HUES64 (cell line): ENCODE measurements around the gene ZNF587B.
"Not testable (repeated sequence)": the region's sequence is repeated elsewhere in the genome, so short reads cannot be mapped to it uniquely, and the experiment has no call there.

Experiments used
- H3K27ac ChIP-seq: 2 replicates; pipeline ENCODE4 v1.7.0; 2013; ENCODE audit warnings: low read depth, low read length, inconsistent platforms
- H3K27me3 ChIP-seq: 2 replicates; pipeline ENCODE4 v1.6.1; 2013; ENCODE audit warnings: mild to moderate bottlenecking, low read length; ENCODE audit not compliant: insufficient read depth
- H3K36me3 ChIP-seq: 2 replicates; pipeline ENCODE4 v1.6.1; 2013; ENCODE audit warnings: mild to moderate bottlenecking, low read length; ENCODE audit not compliant: insufficient read depth
- H3K4me1 ChIP-seq: 2 replicates; pipeline ENCODE4 v1.6.1; 2013; ENCODE audit warnings: mild to moderate bottlenecking, low read length, moderate library complexity; ENCODE audit not compliant: insufficient read depth
- H3K4me3 ChIP-seq: 2 replicates; pipeline ENCODE4 v1.5.1; 2013; ENCODE audit warnings: mild to moderate bottlenecking, low read length, moderate library complexity
- H3K9ac ChIP-seq: 2 replicates; pipeline ENCODE4 v1.6.1; 2013; ENCODE audit warnings: mild to moderate bottlenecking, low read depth, low read length
- H3K9me3 ChIP-seq: 2 replicates; pipeline ENCODE4 v1.6.1; 2013; ENCODE audit warnings: low read depth, low read length; ENCODE audit not compliant: insufficient read depth
- WGBS: fragments of 150-250, 120-280 bp; methylation state at CpG from one replicate; pipeline ENCODE4 v1.1.7; 2013; ENCODE audit warnings: missing lambda C conversion rate; 5-methylcytosine and 5-hydroxymethylcytosine counted together

Gene ZNF587B

DNA sequence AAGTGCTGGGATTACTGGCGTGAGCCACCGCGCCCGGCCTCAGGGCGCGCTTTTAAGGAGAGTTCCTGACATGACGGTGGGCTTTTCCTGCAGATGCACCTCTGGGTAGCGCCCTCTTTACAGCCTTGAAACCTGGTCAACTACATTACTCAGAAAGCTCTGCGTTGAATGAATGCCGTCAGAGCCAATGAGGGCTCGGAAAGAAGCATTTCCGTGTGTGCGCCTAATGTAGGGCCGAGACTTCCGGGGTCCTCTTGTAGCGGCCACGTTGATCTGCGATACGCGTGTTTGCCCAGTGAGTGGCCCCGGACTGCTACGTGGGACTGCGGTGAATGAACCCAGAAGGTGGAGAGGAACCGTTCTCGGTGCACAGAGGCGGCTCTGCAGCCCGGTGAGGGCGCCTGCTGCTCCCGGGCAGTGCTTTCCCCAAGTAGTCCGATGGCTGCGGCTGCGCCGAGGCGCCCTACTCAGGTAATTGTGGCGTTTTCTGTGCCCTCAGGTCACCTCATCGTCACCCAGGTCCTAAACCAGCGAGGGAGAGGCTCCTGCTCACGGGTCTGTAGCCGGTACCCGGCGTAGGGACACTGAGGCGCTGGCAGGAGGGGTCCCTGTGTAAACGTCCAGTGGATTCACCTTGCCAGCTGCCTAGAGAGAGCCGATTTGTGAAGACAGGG lies 10.5 kb upstream of the ZNF587B start:
- peak overlapping the region; percentile 97 for H3K9ac ChIP-seq
- H3K36me3 ChIP-seq: peaks cover 18% of the 10 kb centered on the region
- H3K27me3 ChIP-seq: no peaks in the 10 kb centered on the region
- under 1% methylated on average over 44 of the region's 44 CpGs for WGBS
- H3K4me1 ChIP-seq: peaks cover 20% of the 10 kb centered on the region
- H3K27ac ChIP-seq: peak overlapping the region; percentile 84
- peak overlapping the region; percentile 94 for H3K4me3 ChIP-seq
- no peaks in the 10 kb centered on the region for H3K9me3 ChIP-seq

DNA sequence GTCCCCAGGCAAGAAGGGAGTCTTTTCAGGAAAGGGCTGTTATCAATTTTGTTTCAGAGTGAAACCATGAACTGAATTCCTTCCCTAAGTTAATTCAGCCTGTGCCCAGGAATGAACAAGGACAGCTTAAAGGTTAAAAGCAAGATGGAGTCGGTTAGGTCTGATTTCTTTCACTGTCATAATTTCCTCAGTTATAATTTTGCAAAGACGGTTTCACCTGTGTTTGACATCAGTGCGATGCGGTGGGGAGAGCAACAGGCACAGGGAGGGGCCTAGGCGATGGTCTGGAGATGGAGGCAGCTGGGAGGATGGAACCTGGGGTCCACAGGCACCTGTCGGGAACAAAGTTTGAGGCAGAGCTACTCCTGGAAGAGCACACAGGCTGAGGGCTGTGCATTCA lies 9.5 kb upstream of the ZNF587B start:
- Histone ChIP-seq H3K9ac (peak overlapping the region; percentile 97), H3K27ac (no peak overlapping the region), H3K9me3 (no peaks in the 10 kb centered on the region), H3K36me3 (peaks cover 22% of the 10 kb centered on the region), H3K4me3 (peak overlapping the region; percentile 94), H3K27me3 (no peaks in the 10 kb centered on the region), H3K4me1 (peaks cover 15% of the 10 kb centered on the region)
- 91% methylated on average over 6 of the region's 6 CpGs for WGBS

DNA sequence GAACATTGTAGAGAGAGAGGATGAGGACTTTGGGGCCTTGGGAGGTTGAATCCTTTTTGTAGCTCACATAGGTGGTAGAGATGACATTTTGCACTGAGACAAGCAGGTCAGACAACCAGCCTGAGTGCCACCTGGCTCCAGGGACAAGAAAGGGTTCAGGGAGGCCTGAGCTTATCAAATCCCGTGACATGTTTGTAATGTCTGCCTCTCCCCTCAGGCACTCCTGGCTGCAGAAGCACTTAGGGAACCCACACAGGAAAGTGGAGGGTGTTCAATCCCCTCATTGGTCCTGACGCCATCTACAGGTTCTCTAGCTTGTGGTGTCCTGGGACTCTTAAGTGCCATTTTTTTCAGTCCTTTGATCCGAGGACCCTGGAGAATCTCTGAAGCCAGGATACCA lies 9.0 kb upstream of the ZNF587B start:
- not testable (repeated sequence) for H3K9ac ChIP-seq

DNA sequence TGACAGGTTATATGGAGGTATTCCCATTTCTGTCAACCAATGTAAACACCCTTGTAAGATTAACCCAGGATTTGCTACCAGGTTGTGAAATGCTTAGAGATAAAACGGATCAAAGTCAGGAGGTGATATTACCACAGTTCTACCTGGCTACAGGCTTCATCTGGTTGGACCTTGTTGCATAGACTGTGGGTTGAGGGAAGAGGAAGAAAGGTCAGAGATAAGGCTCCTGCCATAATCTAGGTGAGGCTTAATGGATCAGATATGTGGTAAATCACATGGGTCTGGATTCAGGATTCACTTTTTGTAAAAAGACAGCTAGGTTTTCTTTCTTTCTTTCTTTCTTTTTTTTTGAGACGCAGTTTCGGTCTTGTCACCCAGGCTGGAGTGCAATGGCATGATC lies 8.6 kb upstream of the ZNF587B start:
- H3K27me3 ChIP-seq, H3K9ac ChIP-seq, H3K4me3 ChIP-seq, H3K9me3 ChIP-seq, H3K27ac ChIP-seq: not testable (repeated sequence)
- Histone ChIP-seq H3K4me1 (peaks cover 15% of the 10 kb centered on the region), H3K36me3 (peaks cover 25% of the 10 kb centered on the region)
- WGBS: 95% methylated on average over 2 of the region's 3 CpGs

More for the DNA sequence above, 9.0 kb upstream of the ZNF587B start:
- whole genome bisulfite sequencing: 90% methylated on average over 2 of the region's 3 CpGs
- H3K9me3 ChIP-seq, H3K27me3 ChIP-seq, H3K27ac ChIP-seq: not testable (repeated sequence)
- Histone ChIP-seq H3K36me3 (peaks cover 24% of the 10 kb centered on the region), H3K4me3 (peak overlapping the region; percentile 94), H3K4me1 (peaks cover 15% of the 10 kb centered on the region)

DNA sequence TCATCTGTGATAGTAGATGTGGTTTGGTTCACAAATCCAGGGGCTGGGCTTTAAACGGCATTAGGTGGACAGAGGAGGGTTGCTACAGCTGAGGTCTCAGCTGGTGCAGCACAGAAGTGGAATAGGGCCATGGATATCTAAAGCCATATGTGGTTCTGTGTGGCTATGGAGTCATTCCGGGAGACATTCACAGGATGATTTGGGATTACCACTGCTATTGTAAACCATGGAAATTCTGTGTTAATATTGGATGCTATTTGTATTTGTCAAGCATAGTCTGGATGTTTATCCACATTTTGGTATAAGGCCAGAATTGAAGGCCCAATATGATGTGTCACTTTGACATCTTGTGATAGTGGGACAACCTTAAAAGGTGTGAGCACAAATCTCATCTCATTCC lies 6.9 kb upstream of the ZNF587B start:
- H3K27me3 ChIP-seq, H3K4me3 ChIP-seq, H3K27ac ChIP-seq, H3K9ac ChIP-seq, H3K9me3 ChIP-seq: not testable (repeated sequence)
- peaks cover 30% of the 10 kb centered on the region for H3K36me3 ChIP-seq
- WGBS: 89% methylated on average over 2 of the region's 2 CpGs
- H3K4me1 ChIP-seq: peaks cover 15% of the 10 kb centered on the region

DNA sequence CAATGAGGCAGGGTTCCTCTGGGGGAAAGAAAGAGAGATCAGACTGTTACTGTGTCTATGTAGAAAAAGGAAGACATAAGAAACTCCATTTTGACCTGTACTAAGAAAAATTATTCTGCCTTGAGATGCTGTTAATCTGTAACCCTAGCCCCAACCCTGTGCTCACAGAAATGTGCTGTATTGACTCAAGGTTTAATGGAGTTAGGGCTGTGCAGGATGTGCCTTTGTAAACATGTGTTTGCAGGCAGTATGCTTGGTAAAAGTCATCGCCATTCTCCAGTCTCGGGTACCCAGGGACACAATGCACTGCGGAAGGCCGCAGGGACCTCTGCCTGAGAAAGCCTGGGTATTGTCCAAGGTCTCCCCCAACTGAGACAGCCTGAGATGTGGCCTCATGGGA lies 6.5 kb upstream of the ZNF587B start:
- H3K4me1 ChIP-seq: peaks cover 11% of the 10 kb centered on the region
- 95% methylated on average over 4 of the region's 4 CpGs for WGBS
- not testable (repeated sequence) for H3K9ac ChIP-seq, H3K9me3 ChIP-seq, H3K27me3 ChIP-seq, H3K27ac ChIP-seq, H3K4me3 ChIP-seq
- peaks cover 30% of the 10 kb centered on the region for H3K36me3 ChIP-seq

DNA sequence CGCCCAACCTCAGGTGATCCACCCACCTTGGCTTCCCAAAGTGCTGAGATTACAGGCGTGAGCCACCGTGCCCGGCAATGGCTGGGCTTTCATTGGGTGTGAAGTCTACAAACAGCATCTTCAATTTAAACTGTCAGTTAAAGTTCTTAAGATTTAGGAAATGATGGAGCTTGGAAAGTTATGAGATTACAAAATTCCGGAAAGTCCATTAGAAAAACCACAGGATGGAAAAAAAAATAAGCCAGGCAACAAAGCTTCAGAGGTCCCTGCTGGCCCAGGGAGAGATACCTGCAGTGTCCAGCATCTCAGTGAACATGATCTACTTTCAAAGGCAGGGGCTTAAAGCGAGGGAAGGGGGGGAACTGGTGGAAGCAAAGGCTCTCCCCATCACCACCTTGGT lies 4.6 kb upstream of the ZNF587B start:
- Histone ChIP-seq H3K4me3 (no peak overlapping the region), H3K4me1 (peaks cover 5% of the 10 kb centered on the region; the same call in 1 of the 2 replicates), H3K9me3 (no peaks in the 10 kb centered on the region), H3K27me3 (no peaks in the 10 kb centered on the region), H3K27ac (no peak overlapping the region), H3K9ac (no peak overlapping the region), H3K36me3 (peaks cover 32% of the 10 kb centered on the region)
- 94% methylated on average over 6 of the region's 6 CpGs for WGBS

DNA sequence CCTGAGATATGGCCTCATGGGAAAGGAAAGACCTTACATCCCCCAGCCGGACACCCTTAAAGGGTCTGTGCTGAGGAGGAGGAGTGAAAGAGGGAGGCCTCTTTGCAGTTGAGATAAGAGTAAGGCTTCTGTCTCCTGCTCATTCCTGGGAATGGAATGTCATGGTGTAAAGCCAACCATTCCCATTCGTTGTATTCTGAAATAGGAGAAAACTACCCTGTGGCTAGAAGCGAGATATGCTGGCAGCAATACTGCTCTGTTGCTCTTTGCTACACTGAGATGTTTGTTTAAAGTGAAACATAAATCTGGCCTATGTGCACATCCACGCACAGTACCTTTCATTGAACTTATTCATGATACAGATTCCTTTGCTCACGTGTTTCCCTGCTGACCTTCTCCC lies 783 bp upstream of the ZNF587B start:
- 92% methylated on average over 5 of the region's 5 CpGs for WGBS
- H3K27ac ChIP-seq: peak overlapping the region; percentile 46; the same call in 1 of the 2 replicates

DNA sequence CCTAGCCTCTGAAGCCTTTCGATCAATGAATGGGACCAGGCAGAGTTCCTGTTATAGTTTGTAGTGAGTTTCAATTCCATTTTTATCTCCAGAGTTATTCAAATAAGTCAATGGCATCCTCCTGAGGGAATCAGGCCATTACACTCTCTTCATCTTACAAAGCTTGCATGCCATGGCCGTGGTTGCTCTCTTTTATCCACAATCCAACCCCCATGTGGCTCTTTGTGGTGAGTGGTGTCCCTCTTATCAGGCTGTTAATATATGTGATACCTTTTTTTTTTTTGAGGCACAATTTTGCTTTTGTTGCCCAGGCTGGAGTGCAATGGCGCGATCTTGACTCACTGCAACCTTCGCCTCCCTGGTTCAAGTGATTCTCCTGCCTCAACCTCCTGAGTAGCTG lies 6.9 kb downstream of the ZNF587B start:
- H3K4me1 ChIP-seq, H3K9ac ChIP-seq, H3K27me3 ChIP-seq, H3K4me3 ChIP-seq, H3K9me3 ChIP-seq, H3K27ac ChIP-seq: not testable (repeated sequence)
- peaks cover 51% of the 10 kb centered on the region for H3K36me3 ChIP-seq
- 92% methylated on average over 4 of the region's 5 CpGs for WGBS

More for the DNA sequence above, 783 bp upstream of the ZNF587B start:
- H3K4me1 ChIP-seq: peaks cover 13% of the 10 kb centered on the region; the same call in 1 of the 2 replicates
- H3K36me3 ChIP-seq: peaks cover 18% of the 10 kb centered on the region; the same call in 1 of the 2 replicates
- H3K9ac ChIP-seq: no peak overlapping the region
- H3K27me3 ChIP-seq: no peaks in the 10 kb centered on the region
- H3K9me3 ChIP-seq: no peaks in the 10 kb centered on the region
- no peak overlapping the region; the same call in 1 of the 2 replicates for H3K4me3 ChIP-seq

DNA sequence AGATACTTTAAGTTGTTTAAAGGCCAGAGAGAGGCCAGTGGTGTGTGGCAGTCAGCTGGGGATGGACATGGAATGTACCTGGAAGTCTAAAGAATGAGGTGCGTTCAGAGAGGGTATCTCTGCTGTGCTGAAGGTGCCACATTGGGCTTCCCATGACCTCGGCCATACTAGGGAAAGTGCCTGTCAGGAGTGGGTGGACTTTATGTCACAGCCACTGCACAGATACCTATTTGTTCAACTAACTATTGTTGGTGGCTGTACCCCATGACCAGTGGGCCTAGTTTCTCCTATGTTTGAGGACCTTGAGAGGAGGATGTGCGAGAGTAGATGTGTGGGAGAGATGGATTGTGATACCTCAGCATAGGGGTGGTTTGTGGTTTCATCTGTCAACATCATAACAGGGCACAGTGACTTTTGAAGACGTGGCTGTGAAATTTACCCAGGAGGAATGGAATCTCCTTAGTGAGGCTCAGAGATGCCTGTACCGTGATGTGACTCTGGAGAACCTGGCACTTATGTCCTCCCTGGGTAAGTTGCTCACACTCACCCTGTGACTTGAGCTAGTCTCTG lies 8.6 kb downstream of the ZNF587B start:
- WGBS: 96% methylated on average over 4 of the region's 5 CpGs
- peaks cover 68% of the 10 kb centered on the region for H3K36me3 ChIP-seq
- H3K27ac ChIP-seq, H3K9me3 ChIP-seq, H3K4me3 ChIP-seq, H3K27me3 ChIP-seq, H3K9ac ChIP-seq, H3K4me1 ChIP-seq: not testable (repeated sequence)

DNA sequence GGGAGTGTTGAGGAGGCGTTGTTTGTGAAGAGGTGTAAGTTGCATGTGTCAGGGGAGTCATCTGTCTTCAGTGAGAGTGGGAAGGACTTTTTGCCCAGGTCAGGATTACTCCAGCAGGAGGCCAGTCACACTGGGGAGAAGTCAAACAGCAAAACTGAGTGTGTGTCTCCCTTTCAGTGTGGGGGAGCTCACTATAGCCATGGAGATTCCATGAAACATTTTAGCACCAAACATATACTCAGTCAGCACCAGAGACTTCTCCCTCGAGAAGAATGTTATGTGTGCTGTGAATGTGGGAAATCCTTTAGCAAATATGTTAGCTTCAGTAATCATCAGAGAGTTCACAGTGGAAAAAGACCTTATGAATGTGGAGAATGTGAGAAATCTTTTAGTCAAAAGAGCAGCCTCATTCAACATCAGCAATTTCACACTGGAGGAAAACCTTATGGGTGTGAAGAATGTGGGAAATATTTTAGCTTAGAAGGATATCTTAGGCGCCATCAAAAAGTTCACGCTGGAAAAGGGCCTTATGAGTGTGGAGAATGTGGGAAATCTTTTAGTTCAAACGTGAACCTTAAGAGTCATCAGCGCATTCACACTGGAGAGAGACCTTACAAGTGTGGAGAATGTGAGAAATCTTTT lies 11.1 kb downstream of the ZNF587B start:
- H3K9me3 ChIP-seq: no peaks in the 10 kb centered on the region
- H3K36me3 ChIP-seq: peaks cover 91% of the 10 kb centered on the region
- no peak overlapping the region for H3K9ac ChIP-seq
- H3K4me1 ChIP-seq: no peaks in the 10 kb centered on the region
- no peak overlapping the region for H3K4me3 ChIP-seq
- H3K27ac ChIP-seq: no peak overlapping the region
- no peaks in the 10 kb centered on the region for H3K27me3 ChIP-seq
- 91% methylated on average over 6 of the region's 6 CpGs for WGBS
